Epithelial cell of proximal tubule (primary cell): ENCODE data around the gene FAM216A. TPM values are rescaled to one million over a fixed set of nuclear protein-coding genes. Genes with fewer than 3 reads are reported as not detected.
"Not testable (repeated sequence)": the region's sequence is repeated elsewhere in the genome, so short reads cannot be mapped to it uniquely, and the experiment has no call there.

Experiments
- DNase-seq: peaks from one replicate; pipeline ENCODE4 v3.0.0-alpha.2; 2011; ENCODE audit warnings: low read depth
- H3K4me3 ChIP-seq: 2 replicates; pipeline ENCODE4 v1.5.1; 2011; ENCODE audit warnings: low read depth, mild to moderate bottlenecking, low read length
- CTCF ChIP-seq: conservative IDR thresholded peaks from 2 replicates; pipeline ENCODE4 v1.5.1; 2012; ENCODE audit warnings: low read depth, mild to moderate bottlenecking, low read length
- total RNA-seq: library from RNA; depleted of rRNA; stranded (reverse); fragments of >200 nt; gene quantifications from 2 replicates; pipeline ENCODE4 v1.2.3, GENCODE V29; 2015

FAM216A gene
- total RNA-seq, 1 donor from 2014 or later = 20.4 TPM

DNA sequence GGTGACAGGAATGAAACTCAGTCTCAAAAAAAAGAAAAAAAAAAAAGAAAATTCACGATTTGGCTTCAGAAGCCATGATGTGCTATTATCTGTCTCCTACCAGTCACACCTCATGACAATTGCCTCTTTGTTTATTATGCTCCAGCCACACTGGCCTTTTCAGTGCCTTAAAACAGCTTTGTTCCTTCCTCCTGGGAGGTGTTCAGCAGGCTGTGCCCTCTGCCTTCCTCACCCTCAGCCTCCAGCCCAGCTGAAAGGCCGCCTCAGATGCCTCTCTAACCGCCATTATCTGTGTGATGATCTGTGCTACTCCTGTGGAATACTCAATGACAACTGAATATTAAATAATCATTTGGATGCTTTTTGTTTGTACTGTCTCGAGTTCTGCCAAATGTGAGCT is 9.9 kb upstream of the FAM216A start:
- DNase-seq = no peak
- TF ChIP-seq CTCF = no peak
- H3K4me3 ChIP-seq = no peak overlapping the region

GRCh38 chr12:110461189-110461588 is 7.5 kb upstream of the FAM216A start:
- DNase-seq = not testable (repeated sequence)

GRCh38 chr12:110465024-110465423 is 3.6 kb upstream of the FAM216A start:
- DNase-seq = no peak
- TF ChIP-seq CTCF = no peak
- no peak overlapping the region for H3K4me3 ChIP-seq

More at GRCh38 chr12:110461189-110461588, 7.5 kb upstream of the FAM216A start:
- H3K4me3 ChIP-seq = not testable (repeated sequence)

- DNase-seq, H3K4me3 ChIP-seq: not testable (repeated sequence)
Observed at GRCh38 chr12:110465765-110466164, 2.9 kb upstream of the FAM216A start.

DNA sequence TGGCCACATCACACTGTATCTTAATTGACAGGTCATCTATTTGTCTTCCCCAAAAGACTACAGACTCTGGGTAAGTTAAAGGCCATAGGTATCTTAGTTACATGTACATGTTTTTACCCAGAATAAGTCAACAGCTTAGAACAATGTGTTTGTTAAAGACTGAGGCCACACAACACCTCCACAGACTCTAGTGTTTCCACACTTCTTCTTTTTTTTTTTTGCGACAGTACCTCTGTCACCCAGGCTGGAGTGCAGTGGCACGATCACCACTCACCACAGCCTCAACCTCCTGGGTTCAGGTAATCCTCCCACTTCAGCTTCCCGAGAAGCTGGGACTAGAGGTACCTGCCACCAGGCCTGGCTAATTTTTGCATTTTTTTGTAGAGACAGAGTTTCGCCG is 1.9 kb upstream of the FAM216A start:
- TF ChIP-seq CTCF = no peak
- H3K4me3 ChIP-seq = peak overlapping the region; percentile 93
- no peak for DNase-seq

DNA sequence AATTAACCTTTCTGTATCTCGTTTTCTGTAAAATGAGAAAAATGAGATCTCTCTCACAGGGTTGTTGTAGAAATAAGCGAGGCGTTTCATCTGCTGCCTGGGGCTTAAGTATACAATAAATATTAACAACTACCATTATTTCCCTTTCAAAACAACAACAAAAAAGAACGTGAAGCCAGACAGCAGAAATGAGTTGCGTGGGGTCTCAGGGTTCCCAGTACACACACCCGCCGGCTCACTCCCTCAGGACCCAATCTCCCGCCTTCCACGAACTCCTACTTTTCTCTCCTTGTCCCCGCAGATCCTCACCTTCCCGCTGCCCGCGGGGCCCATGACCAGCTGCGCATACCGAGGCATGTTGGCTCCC is 815 bp upstream of the FAM216A start:
- TF ChIP-seq CTCF = no peak
- H3K4me3 ChIP-seq = peak overlapping the region; percentile 93
- DNase-seq = no peak

DNA sequence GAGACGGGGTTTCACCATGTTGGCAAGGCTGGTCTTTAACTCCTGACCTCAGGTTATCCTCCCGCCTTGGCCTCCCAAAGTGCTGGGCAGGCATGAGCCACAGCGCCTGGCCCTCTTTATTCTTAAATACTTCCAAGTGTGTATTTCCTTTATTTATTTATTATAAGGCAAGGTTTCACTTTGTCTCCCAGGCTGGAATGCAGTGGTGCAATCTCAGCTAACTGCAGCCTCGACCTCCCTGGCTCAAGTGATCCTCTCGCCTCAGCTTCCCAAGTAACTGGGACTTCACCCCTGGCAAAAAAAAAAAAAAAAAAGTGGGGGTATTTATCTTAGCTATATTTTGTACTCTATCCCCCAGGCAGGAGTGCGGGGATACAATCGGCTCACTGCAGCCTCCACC is 6.8 kb downstream of the FAM216A start:
- H3K4me3 ChIP-seq = no peak overlapping the region
- TF ChIP-seq CTCF = no peak
- no peak for DNase-seq

GRCh38 chr12:110498984-110499706 is 30.5 kb downstream of the FAM216A start:
- no peak overlapping the region for H3K4me3 ChIP-seq
- TF ChIP-seq CTCF = no peak
- DNase-seq = no peak
